ENCODE results near the gene TSR2.

Gene TSR2

GRCh38 chrX:54423161-54423888 lies 16.9 kb upstream of the TSR2 start:
- Histone ChIP-seq H3K9me3 (ENCODE audit: control insufficient read depth, low read length) (no peaks in the 10 kb centered on the region), H3K36me3 (ENCODE audit: control insufficient read depth, insufficient read depth, low read length) (no peaks in the 10 kb centered on the region), H3K4me3 (ENCODE audit: insufficient read depth, low read depth, low read length, poor library complexity, severe bottlenecking) (no peak overlapping the region), H3K27ac (ENCODE audit: insufficient read depth, low read length, poor library complexity, severe bottlenecking) (no peak overlapping the region), H3K27me3 (replicated peaks; ENCODE audit: control insufficient read depth, insufficient read depth, low read length, poor library complexity, severe bottlenecking) (no peaks in the 10 kb centered on the region), H3K4me1 (ENCODE audit: control insufficient read depth, insufficient read depth, low read length, poor library complexity, severe bottlenecking) (no peaks in the 10 kb centered on the region)
- no peak for DNase-seq

DNA sequence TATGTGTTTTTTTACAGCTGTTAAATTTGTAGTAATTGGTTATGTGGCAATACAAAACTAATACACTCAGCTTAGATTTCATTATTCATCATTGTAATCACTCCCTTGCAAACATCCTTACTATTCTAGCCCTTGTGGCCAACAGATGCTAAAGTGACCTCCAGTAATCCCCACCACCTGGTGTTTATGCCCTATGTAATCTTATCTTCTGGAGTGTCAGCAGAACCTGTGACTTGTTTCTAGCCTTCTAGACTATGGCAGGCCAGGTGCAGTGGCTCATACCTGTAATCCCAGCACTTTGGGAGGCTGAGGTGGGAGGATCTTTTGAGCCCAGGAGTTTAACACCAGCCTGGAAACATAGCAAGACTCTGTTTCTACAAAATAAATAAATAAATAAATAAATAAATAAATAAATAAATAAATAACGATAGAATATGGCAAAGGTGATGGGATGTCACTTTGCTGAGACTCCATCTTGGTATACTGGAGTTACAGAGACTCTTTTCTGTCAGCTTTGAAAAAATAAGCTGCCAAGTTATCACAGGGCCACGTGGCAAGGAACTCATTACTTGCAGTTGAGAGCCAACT lies 12.3 kb upstream of the TSR2 start:
- no peak overlapping the region for H3K4me3 ChIP-seq (ENCODE audit: insufficient read depth, low read depth, low read length, poor library complexity, severe bottlenecking)
- no peaks in the 10 kb centered on the region for H3K9me3 ChIP-seq (ENCODE audit: control insufficient read depth, low read length)
- H3K27me3 ChIP-seq (replicated peaks; ENCODE audit: control insufficient read depth, insufficient read depth, low read length, poor library complexity, severe bottlenecking): no peaks in the 10 kb centered on the region
- H3K36me3 ChIP-seq (ENCODE audit: control insufficient read depth, insufficient read depth, low read length): no peaks in the 10 kb centered on the region
- H3K27ac ChIP-seq (ENCODE audit: insufficient read depth, low read length, poor library complexity, severe bottlenecking): no peak overlapping the region
- H3K4me1 ChIP-seq (ENCODE audit: control insufficient read depth, insufficient read depth, low read length, poor library complexity, severe bottlenecking): no peaks in the 10 kb centered on the region
- no peak for DNase-seq

DNA sequence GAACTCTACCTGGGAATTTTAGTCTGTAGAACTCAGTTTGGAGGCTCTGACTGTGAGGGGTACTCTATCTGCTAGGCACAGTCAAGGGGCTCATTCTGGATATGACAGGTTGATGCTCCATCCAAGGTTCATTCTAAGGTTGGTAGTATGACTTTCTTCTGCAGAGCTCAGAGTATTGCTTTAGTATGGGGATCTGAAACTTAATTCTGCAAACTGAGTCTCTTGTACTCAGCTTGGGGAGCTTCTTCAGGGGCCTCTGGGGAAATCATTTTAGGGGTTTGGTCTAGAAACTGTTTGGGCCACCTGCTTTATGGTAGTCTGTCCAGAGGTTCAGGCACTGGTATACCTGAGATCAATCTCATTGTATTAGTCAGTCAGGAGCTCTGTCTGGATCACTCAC lies 9.7 kb upstream of the TSR2 start:
- no peaks in the 10 kb centered on the region for H3K4me1 ChIP-seq (ENCODE audit: control insufficient read depth, insufficient read depth, low read length, poor library complexity, severe bottlenecking)
- no peaks in the 10 kb centered on the region for H3K9me3 ChIP-seq (ENCODE audit: control insufficient read depth, low read length)
- no peak for DNase-seq
- no peak overlapping the region for H3K27ac ChIP-seq (ENCODE audit: insufficient read depth, low read length, poor library complexity, severe bottlenecking)
- H3K27me3 ChIP-seq (replicated peaks; ENCODE audit: control insufficient read depth, insufficient read depth, low read length, poor library complexity, severe bottlenecking): no peaks in the 10 kb centered on the region
- no peaks in the 10 kb centered on the region for H3K36me3 ChIP-seq (ENCODE audit: control insufficient read depth, insufficient read depth, low read length)
- H3K4me3 ChIP-seq (ENCODE audit: insufficient read depth, low read depth, low read length, poor library complexity, severe bottlenecking): no peak overlapping the region

- H3K27ac ChIP-seq (ENCODE audit: insufficient read depth, low read length, poor library complexity, severe bottlenecking): no peak overlapping the region
- H3K9me3 ChIP-seq (ENCODE audit: control insufficient read depth, low read length): no peaks in the 10 kb centered on the region
- H3K4me3 ChIP-seq (ENCODE audit: insufficient read depth, low read depth, low read length, poor library complexity, severe bottlenecking): no peak overlapping the region
- no peaks in the 10 kb centered on the region for H3K36me3 ChIP-seq (ENCODE audit: control insufficient read depth, insufficient read depth, low read length)
- no peaks in the 10 kb centered on the region for H3K27me3 ChIP-seq (replicated peaks; ENCODE audit: control insufficient read depth, insufficient read depth, low read length, poor library complexity, severe bottlenecking)
- no peak for DNase-seq
- H3K4me1 ChIP-seq (ENCODE audit: control insufficient read depth, insufficient read depth, low read length, poor library complexity, severe bottlenecking): no peaks in the 10 kb centered on the region
These were observed 5.1 kb upstream of the TSR2 start for GRCh38 chrX:54435121-54435520.

GRCh38 chrX:54442790-54443189 lies 2.6 kb downstream of the TSR2 start:
- no peak for DNase-seq
- Histone ChIP-seq H3K9me3 (ENCODE audit: control insufficient read depth, low read length) (no peaks in the 10 kb centered on the region), H3K27ac (ENCODE audit: insufficient read depth, low read length, poor library complexity, severe bottlenecking) (no peak overlapping the region)

DNA sequence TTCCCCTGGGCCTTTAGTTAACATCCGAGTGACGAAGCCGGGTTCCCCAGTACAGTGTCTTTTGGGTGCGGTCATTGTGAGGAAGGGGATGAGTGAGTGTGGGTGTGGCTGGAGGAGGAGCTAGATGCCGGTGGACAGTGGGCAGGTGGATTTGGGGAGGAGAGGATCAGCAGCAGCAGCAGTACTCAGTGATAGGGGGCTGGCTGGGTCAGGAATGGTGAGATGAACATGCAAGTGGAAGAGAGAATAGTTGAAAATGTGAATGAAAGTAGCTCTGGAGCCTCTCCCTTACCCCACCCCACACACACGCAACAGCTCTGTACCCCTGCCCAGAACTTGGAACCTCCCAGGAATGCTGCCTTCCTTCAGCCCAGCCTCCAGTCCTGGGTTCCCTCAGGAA lies 4.5 kb downstream of the TSR2 start:
- Histone ChIP-seq H3K27ac (ENCODE audit: insufficient read depth, low read length, poor library complexity, severe bottlenecking) (no peak overlapping the region), H3K4me3 (ENCODE audit: insufficient read depth, low read depth, low read length, poor library complexity, severe bottlenecking) (no peak overlapping the region), H3K4me1 (ENCODE audit: control insufficient read depth, insufficient read depth, low read length, poor library complexity, severe bottlenecking) (peaks cover 7% of the 10 kb centered on the region), H3K36me3 (ENCODE audit: control insufficient read depth, insufficient read depth, low read length) (peaks cover 17% of the 10 kb centered on the region), H3K9me3 (ENCODE audit: control insufficient read depth, low read length) (no peaks in the 10 kb centered on the region), H3K27me3 (replicated peaks; ENCODE audit: control insufficient read depth, insufficient read depth, low read length, poor library complexity, severe bottlenecking) (no peaks in the 10 kb centered on the region)
- DNase-seq: no peak

More at GRCh38 chrX:54442790-54443189, 2.6 kb downstream of the TSR2 start:
- Histone ChIP-seq H3K36me3 (ENCODE audit: control insufficient read depth, insufficient read depth, low read length) (peaks cover 17% of the 10 kb centered on the region), H3K4me3 (ENCODE audit: insufficient read depth, low read depth, low read length, poor library complexity, severe bottlenecking) (no peak overlapping the region), H3K4me1 (ENCODE audit: control insufficient read depth, insufficient read depth, low read length, poor library complexity, severe bottlenecking) (peaks cover 7% of the 10 kb centered on the region), H3K27me3 (replicated peaks; ENCODE audit: control insufficient read depth, insufficient read depth, low read length, poor library complexity, severe bottlenecking) (no peaks in the 10 kb centered on the region)

DNA sequence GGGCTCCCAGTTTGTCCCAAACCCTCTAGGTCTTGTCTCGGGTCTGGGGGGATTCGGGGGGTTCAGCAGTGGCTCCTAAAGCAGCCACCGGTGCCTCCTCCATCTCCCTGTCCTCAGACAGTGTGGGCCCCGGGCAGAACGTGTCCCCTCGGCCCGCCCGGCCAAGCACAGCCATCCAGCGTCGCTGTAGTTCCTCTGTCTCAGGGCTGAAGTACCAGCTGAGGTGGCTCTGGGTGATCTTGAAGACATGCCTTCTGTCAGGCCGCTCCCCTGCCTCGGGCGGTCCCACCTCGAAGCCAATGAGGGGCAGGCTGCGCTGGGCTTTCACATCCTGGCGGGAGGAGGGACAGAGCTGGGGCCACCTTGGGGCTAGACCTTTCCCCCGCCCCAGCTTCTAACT lies 5.9 kb downstream of the TSR2 start:
- no peak for DNase-seq
- Histone ChIP-seq H3K4me3 (ENCODE audit: insufficient read depth, low read depth, low read length, poor library complexity, severe bottlenecking) (no peak overlapping the region), H3K36me3 (ENCODE audit: control insufficient read depth, insufficient read depth, low read length) (peaks cover 17% of the 10 kb centered on the region), H3K4me1 (ENCODE audit: control insufficient read depth, insufficient read depth, low read length, poor library complexity, severe bottlenecking) (peaks cover 6% of the 10 kb centered on the region), H3K27me3 (replicated peaks; ENCODE audit: control insufficient read depth, insufficient read depth, low read length, poor library complexity, severe bottlenecking) (no peaks in the 10 kb centered on the region), H3K27ac (ENCODE audit: insufficient read depth, low read length, poor library complexity, severe bottlenecking) (no peak overlapping the region), H3K9me3 (ENCODE audit: control insufficient read depth, low read length) (no peaks in the 10 kb centered on the region)

- Histone ChIP-seq H3K36me3 (ENCODE audit: control insufficient read depth, insufficient read depth, low read length) (peaks cover 17% of the 10 kb centered on the region), H3K4me1 (ENCODE audit: control insufficient read depth, insufficient read depth, low read length, poor library complexity, severe bottlenecking) (no peaks in the 10 kb centered on the region), H3K9me3 (ENCODE audit: control insufficient read depth, low read length) (no peaks in the 10 kb centered on the region), H3K4me3 (ENCODE audit: insufficient read depth, low read depth, low read length, poor library complexity, severe bottlenecking) (no peak overlapping the region), H3K27me3 (replicated peaks; ENCODE audit: control insufficient read depth, insufficient read depth, low read length, poor library complexity, severe bottlenecking) (no peaks in the 10 kb centered on the region), H3K27ac (ENCODE audit: insufficient read depth, low read length, poor library complexity, severe bottlenecking) (no peak overlapping the region)
- no peak for DNase-seq
These were observed 7.3 kb downstream of the TSR2 start for GRCh38 chrX:54447461-54447860.

DNA sequence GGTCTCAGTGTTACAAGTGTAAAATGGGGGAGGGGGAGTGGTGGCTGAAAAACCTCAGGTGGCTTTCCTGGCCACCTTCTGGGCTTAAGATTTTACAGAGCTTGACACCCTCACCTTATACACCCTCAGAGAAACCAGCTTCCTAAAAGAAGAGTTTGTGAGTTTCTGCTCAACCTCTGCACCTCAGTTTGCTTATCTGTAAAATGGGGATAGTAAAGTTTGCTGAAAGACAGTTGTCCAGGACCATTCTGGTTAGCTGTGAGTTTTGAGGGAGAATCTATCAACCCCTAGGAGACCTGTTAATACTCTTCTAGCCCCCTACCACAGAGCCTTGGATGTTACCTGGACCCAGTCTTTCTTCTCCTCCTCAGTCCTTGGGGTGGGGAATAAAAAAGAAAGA lies 9.7 kb downstream of the TSR2 start:
- H3K4me1 ChIP-seq (ENCODE audit: control insufficient read depth, insufficient read depth, low read length, poor library complexity, severe bottlenecking): no peaks in the 10 kb centered on the region
- H3K4me3 ChIP-seq (ENCODE audit: insufficient read depth, low read depth, low read length, poor library complexity, severe bottlenecking): no peak overlapping the region
- H3K27me3 ChIP-seq (replicated peaks; ENCODE audit: control insufficient read depth, insufficient read depth, low read length, poor library complexity, severe bottlenecking): no peaks in the 10 kb centered on the region
- no peak for DNase-seq
- H3K9me3 ChIP-seq (ENCODE audit: control insufficient read depth, low read length): no peaks in the 10 kb centered on the region
- peaks cover under 1% of the 10 kb centered on the region for H3K36me3 ChIP-seq (ENCODE audit: control insufficient read depth, insufficient read depth, low read length)
- H3K27ac ChIP-seq (ENCODE audit: insufficient read depth, low read length, poor library complexity, severe bottlenecking): no peak overlapping the region

DNA sequence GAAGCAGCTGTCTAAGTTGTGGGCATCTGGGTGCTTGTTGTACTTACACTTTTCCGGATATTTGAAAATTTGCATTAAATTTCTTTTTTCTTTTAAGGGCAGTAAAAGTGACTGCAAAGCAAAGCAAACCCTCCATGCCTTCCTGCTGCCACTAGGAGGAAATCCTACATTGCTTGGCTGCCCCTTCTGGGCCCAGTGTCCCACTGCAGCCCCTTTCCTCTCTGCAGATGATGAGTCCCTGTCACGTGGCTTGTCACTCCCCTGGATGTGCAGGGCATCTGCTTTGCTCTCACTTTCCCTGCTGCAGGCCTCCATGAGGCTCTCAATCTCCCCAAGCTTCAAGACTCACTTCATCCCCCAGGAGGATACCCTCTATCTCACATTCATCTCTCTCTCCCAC lies 12.7 kb downstream of the TSR2 start:
- H3K27ac ChIP-seq (ENCODE audit: insufficient read depth, low read length, poor library complexity, severe bottlenecking): no peak overlapping the region
- no peaks in the 10 kb centered on the region for H3K27me3 ChIP-seq (replicated peaks; ENCODE audit: control insufficient read depth, insufficient read depth, low read length, poor library complexity, severe bottlenecking)
- no peak for DNase-seq
- H3K36me3 ChIP-seq (ENCODE audit: control insufficient read depth, insufficient read depth, low read length): no peaks in the 10 kb centered on the region
- no peaks in the 10 kb centered on the region for H3K9me3 ChIP-seq (ENCODE audit: control insufficient read depth, low read length)
- no peaks in the 10 kb centered on the region for H3K4me1 ChIP-seq (ENCODE audit: control insufficient read depth, insufficient read depth, low read length, poor library complexity, severe bottlenecking)
- H3K4me3 ChIP-seq (ENCODE audit: insufficient read depth, low read depth, low read length, poor library complexity, severe bottlenecking): no peak overlapping the region
